CD14-positive monocyte (primary cell): ENCODE results near the gene DUS1L. TPM values are rescaled to one million over a fixed set of nuclear protein-coding genes. Genes with fewer than 3 reads are reported as not detected.

Experiments
- DNase-seq, 3 donors: peaks; one replicate each; pipeline ENCODE4 v3.0.0-alpha.2; 2011 to 2022
- H2AFZ ChIP-seq: 2 replicates; pipeline ENCODE4 v1.6.0; 2012; ENCODE audit warnings: mild to moderate bottlenecking, low read depth, low read length, inconsistent platforms; ENCODE audit not compliant: insufficient read depth, poor library complexity, severe bottlenecking
- H3K27ac ChIP-seq, 2 donors: 1 replicate in 1 of 2; 2 replicates in 1 of 2; pipeline ENCODE4 v1.5.1; 2012 to 2013; ENCODE audit warnings: low read length in 2 of 2, control low read depth in 1 of 2, inconsistent platforms in 1 of 2, low read depth in 1 of 2, mild to moderate bottlenecking in 1 of 2
- H3K27me3 ChIP-seq, 2 donors: one replicate each; pipeline versions ENCODE4 v1.6.0 to v1.6.1; 2011 to 2013; ENCODE audit warnings: low read length in 2 of 2; ENCODE audit not compliant: control insufficient read depth in 2 of 2, insufficient read depth in 2 of 2
- H3K36me3 ChIP-seq, 2 donors: replicated peaks in 1 of 2; 1 replicate in 1 of 2; 2 replicates in 1 of 2; pipeline versions ENCODE4 v1.5.1 to v1.6.1; 2012 to 2013; ENCODE audit warnings: low read length in 2 of 2, control low read depth in 1 of 2, inconsistent platforms in 1 of 2, mild to moderate bottlenecking in 1 of 2; ENCODE audit not compliant: insufficient read depth in 2 of 2, control insufficient read depth in 1 of 2
- H3K4me1 ChIP-seq, 2 donors: 1 replicate in 1 of 2; 2 replicates in 1 of 2; pipeline versions ENCODE4 v1.5.1 to v1.6.1; 2012 to 2013; ENCODE audit warnings: low read length in 2 of 2, control low read depth in 1 of 2, inconsistent platforms in 1 of 2, mild to moderate bottlenecking in 1 of 2, moderate library complexity in 1 of 2; ENCODE audit not compliant: insufficient read depth in 2 of 2, control insufficient read depth in 1 of 2
- H3K4me2 ChIP-seq: replicated peaks from 2 replicates; pipeline ENCODE3; 2012; ENCODE audit warnings: low read length, moderate library complexity, mild to moderate bottlenecking; ENCODE audit not compliant: poor library complexity, severe bottlenecking; ENCODE audit errors: extremely low read depth
- H3K4me3 ChIP-seq, 3 experiments: fragments of 200-600 bp in 1 of 3; sonication (generic) in 1 of 3; replicated peaks in 1 of 3; 1 replicate in 2 of 3; 2 replicates in 1 of 3; pipeline ENCODE4 v1.5.1; 2011 to 2013; ENCODE audit warnings: low read length in 3 of 3, mild to moderate bottlenecking in 3 of 3, control low read depth in 2 of 3, low read depth in 2 of 3, inconsistent platforms in 1 of 3, moderate library complexity in 1 of 3
- H3K79me2 ChIP-seq: 2 replicates; pipeline ENCODE4 v1.6.0; 2012; ENCODE audit warnings: mild to moderate bottlenecking, control low read depth, inconsistent platforms, low read length, moderate library complexity; ENCODE audit not compliant: insufficient read depth
- H3K9ac ChIP-seq: 2 replicates; pipeline ENCODE4 v1.6.0; 2017; ENCODE audit warnings: low read length, mild to moderate bottlenecking; ENCODE audit not compliant: insufficient read depth, poor library complexity, severe bottlenecking
- H3K9me3 ChIP-seq, 2 donors: replicated peaks in 1 of 2; 1 replicate in 1 of 2; 2 replicates in 1 of 2; pipeline versions ENCODE4 v1.5.1 to v1.6.1; 2012 to 2013; ENCODE audit warnings: low read length in 2 of 2, control low read depth in 1 of 2; ENCODE audit not compliant: control insufficient read depth in 1 of 2, insufficient read depth in 1 of 2
- H4K20me1 ChIP-seq: 2 replicates; pipeline ENCODE4 v1.6.0; 2012; ENCODE audit warnings: mild to moderate bottlenecking, low read length, control low read depth, moderate library complexity; ENCODE audit not compliant: insufficient read depth
- H3K27ac Mint-ChIP-seq, 7 donors: one replicate each; pipeline ENCODE4 v1.8.0; 2020; ENCODE audit warnings: mild to moderate bottlenecking in 7 of 7, mixed read lengths in 7 of 7, moderate library complexity in 6 of 7, inconsistent platforms in 2 of 7
- H3K27me3 Mint-ChIP-seq, 3 donors: one replicate each; pipeline ENCODE4 v1.8.0; 2021 to 2022; ENCODE audit warnings: low read depth in 3 of 3, mild to moderate bottlenecking in 3 of 3, mixed read lengths in 3 of 3, moderate library complexity in 3 of 3, inconsistent platforms in 1 of 3
- H3K36me3 Mint-ChIP-seq, 2 donors: one replicate each; pipeline ENCODE4 v1.8.0; 2020; ENCODE audit warnings: mixed read lengths in 2 of 2, inconsistent platforms in 1 of 2, mild to moderate bottlenecking in 1 of 2
- H3K4me1 Mint-ChIP-seq: one replicate; pipeline ENCODE4 v1.8.0; 2020; ENCODE audit warnings: mild to moderate bottlenecking, mixed read lengths
- H3K4me3 Mint-ChIP-seq, 2 donors: one replicate each; pipeline ENCODE4 v1.8.0; 2020; ENCODE audit warnings: mild to moderate bottlenecking in 2 of 2, mixed read lengths in 2 of 2, moderate library complexity in 1 of 2
- H3K9me3 Mint-ChIP-seq, 7 donors: one replicate each; pipeline ENCODE4 v1.8.0; 2020 to 2022; ENCODE audit warnings: mixed read lengths in 7 of 7, mild to moderate bottlenecking in 6 of 7, moderate library complexity in 6 of 7, inconsistent platforms in 2 of 7
- WGBS: methylation state at CpG from one replicate; pipeline ENCODE4 v1.1.5; 2013; ENCODE audit warnings: missing lambda C conversion rate; ENCODE audit not compliant: insufficient coverage; 5-methylcytosine and 5-hydroxymethylcytosine counted together
- intact Hi-C, 2 donors: fragments of 100-400 bp; cut with micrococcal nuclease; formaldehyde crosslinking; loops; one replicate each; pipeline versions ENCODE4 v1.15.0 to v1.15.1; 2023
- polyA plus RNA-seq, 3 donors: library from polyadenylated mRNA; depleted of rRNA in 1 of 3; unstranded in 2 of 3; stranded (reverse) in 1 of 3; fragments of 300-500 nt in 2 of 3; fragments of >200 nt in 1 of 3; fragmentation: Illumina TruSeq in 2 of 3; gene quantifications; 1 replicate in 2 of 3; 2 replicates in 1 of 3; pipeline ENCODE4 v1.2.3, GENCODE V29; 2012 to 2021
- TF ChIP-seq, protein P1 (sequence below): fragments of 200-600 bp; IDR thresholded peaks from one replicate; pipeline ENCODE4 v1.8.0; 2022; ENCODE audit warnings: antibody characterized with exemption, mild to moderate bottlenecking

Gene DUS1L
- polyA plus RNA-seq, 3 donors, result 23.9 to 175 (median 47.6) TPM

DNA sequence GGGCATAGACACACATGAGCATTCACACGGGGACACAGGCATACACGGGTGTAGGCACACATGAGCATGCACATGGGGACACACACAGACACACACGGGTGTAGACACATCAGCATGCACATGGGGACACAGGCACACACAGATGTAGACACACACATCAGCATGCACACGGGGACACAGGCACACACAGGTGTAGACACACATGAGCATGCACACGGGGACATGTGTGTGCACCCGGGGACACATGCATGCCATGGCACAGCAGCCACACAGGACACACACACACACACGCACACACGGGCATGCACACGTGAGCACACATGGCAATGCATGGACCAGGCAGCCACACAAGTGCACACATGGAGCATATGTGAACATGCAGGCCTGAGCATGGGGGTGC, 23.0 kb downstream of the DUS1L start:
- no peaks in the 10 kb centered on the region for H3K9me3 ChIP-seq
- H4K20me1 ChIP-seq, result no peaks in the 10 kb centered on the region
- no peak overlapping the region for H2AFZ ChIP-seq
- Mint-ChIP-seq H3K4me3 (no peak overlapping the region), H3K27me3 (peaks cover 1 to 6% (median 4%) of the 10 kb centered on the region in 3 donors), H3K27ac (no peak overlapping the region), H3K36me3 (peaks cover 10 to 11% of the 10 kb centered on the region in 2 donors), H3K4me1 (peaks cover 19% of the 10 kb centered on the region), H3K9me3 (peaks cover 0 to 2% (median 0%) of the 10 kb centered on the region in 7 donors)
- H3K9ac ChIP-seq, result no peak overlapping the region
- H3K4me1 ChIP-seq, result peaks cover 15 to 17% of the 10 kb centered on the region in 2 donors
- 95% methylated on average over 8 of the region's 9 CpGs for WGBS
- no peak overlapping the region for H3K4me2 ChIP-seq
- no peaks in the 10 kb centered on the region for H3K27me3 ChIP-seq
- no peaks in the 10 kb centered on the region for H3K79me2 ChIP-seq
- no peak overlapping the region for H3K27ac ChIP-seq
- TF ChIP-seq, protein P1, sequence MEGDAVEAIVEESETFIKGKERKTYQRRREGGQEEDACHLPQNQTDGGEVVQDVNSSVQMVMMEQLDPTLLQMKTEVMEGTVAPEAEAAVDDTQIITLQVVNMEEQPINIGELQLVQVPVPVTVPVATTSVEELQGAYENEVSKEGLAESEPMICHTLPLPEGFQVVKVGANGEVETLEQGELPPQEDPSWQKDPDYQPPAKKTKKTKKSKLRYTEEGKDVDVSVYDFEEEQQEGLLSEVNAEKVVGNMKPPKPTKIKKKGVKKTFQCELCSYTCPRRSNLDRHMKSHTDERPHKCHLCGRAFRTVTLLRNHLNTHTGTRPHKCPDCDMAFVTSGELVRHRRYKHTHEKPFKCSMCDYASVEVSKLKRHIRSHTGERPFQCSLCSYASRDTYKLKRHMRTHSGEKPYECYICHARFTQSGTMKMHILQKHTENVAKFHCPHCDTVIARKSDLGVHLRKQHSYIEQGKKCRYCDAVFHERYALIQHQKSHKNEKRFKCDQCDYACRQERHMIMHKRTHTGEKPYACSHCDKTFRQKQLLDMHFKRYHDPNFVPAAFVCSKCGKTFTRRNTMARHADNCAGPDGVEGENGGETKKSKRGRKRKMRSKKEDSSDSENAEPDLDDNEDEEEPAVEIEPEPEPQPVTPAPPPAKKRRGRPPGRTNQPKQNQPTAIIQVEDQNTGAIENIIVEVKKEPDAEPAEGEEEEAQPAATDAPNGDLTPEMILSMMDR, result no peak
- no peak for DNase-seq
- intact Hi-C loops, result no loop called here
- H3K4me3 ChIP-seq, result no peak overlapping the region
- peaks cover 9 to 10% of the 10 kb centered on the region in 2 donors for H3K36me3 ChIP-seq

DNA sequence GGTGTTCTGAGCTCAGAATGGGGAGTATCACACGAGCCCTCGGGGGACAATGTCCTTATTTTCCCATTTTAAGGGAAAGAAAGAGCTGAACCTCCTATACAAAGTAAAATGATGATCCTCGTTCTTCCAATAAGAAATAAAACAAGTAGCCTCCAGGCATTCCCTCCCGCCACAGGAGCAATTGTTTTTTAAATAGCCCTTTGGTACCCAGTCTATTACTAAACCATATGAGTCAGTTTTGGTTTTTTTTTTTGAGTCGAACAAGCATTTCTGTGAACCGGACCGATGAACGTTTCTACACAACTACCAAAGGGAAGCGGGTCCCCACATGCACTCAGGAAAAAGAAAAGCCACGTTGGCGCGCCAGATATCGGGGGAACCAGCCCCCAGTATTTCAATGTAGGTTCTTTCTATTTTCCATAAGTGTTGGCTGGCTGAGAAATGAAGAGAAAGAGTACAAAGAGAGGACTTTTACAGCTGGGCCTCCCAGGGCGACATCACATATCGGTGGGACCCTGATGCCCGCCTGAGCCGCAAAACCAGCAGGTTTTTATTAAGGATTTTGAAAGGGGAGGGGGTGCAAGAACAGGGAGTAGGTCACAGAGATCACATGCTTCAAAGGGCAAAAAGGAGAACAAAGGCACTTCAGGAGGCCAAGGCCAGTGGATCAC, 24.3 kb downstream of the DUS1L start:
- Mint-ChIP-seq H3K27me3 (peaks cover 1 to 6% (median 4%) of the 10 kb centered on the region in 3 donors), H3K4me3 (no peak overlapping the region), H3K27ac (peak overlapping the region in 1 of 7 donors; percentile 18), H3K9me3 (peaks cover 0 to 2% (median 0%) of the 10 kb centered on the region in 7 donors), H3K36me3 (no peaks in the 10 kb centered on the region), H3K4me1 (peaks cover 26% of the 10 kb centered on the region)
- intact Hi-C loops, result no loop called here
- H3K9me3 ChIP-seq, result no peaks in the 10 kb centered on the region
- no peak overlapping the region for H3K4me2 ChIP-seq
- H2AFZ ChIP-seq, result no peak overlapping the region
- H3K27ac ChIP-seq, result no peak overlapping the region
- 97% methylated on average over 4 of the region's 17 CpGs for WGBS
- DNase-seq, result no peak
- H3K9ac ChIP-seq, result no peak overlapping the region
- H3K36me3 ChIP-seq, result no peaks in the 10 kb centered on the region
- no peaks in the 10 kb centered on the region for H3K27me3 ChIP-seq
- no peak overlapping the region for H3K4me3 ChIP-seq
- H3K79me2 ChIP-seq, result peaks cover 1% of the 10 kb centered on the region
- TF ChIP-seq, protein P1, result no peak
- H3K4me1 ChIP-seq, result peaks cover 22 to 28% of the 10 kb centered on the region in 2 donors
- peaks cover 8% of the 10 kb centered on the region for H4K20me1 ChIP-seq
